GM12878 (cell line): ENCODE results near the gene KCTD19. TPM values are rescaled to one million over a fixed set of nuclear protein-coding genes. Genes with fewer than 3 reads are reported as not detected.

Experiments used
- ATAC-seq: fragments of 200-7000 bp; cut with Tn5 transposase; 3 replicates; pipeline ENCODE4 v1.9.1; 2020; ENCODE audit warnings: mild to moderate bottlenecking, moderate library complexity
- BruUV-seq: library from RNA; stranded (reverse); fragments of 400-500 nt; replicated peaks from 2 replicates; lab custom pipeline; 2021; lab: Mats Ljungman, UMichigan
- CTCF ChIA-PET: fragments of 300-600 bp; sonication (Branson Sonifier 250); formaldehyde crosslinking; extraction: SDS; loops from one replicate; lab custom pipeline; 2021; ENCODE audit warnings: inconsistent platforms; lab: Yijun Ruan, JAX
- POLR2A ChIA-PET: fragments of 350-600 bp; formaldehyde crosslinking; extraction: SDS; loops from one replicate; lab custom pipeline; 2021; ENCODE audit warnings: inconsistent platforms; lab: Charles Lee
- RAD21 ChIA-PET: fragments of 300-600 bp; sonication (Branson Sonifier 250); formaldehyde crosslinking; loops from one replicate; lab custom pipeline; 2023; ENCODE audit warnings: antibody characterized with exemption; ENCODE audit not compliant: unreplicated experiment; lab: Charles Lee
- SMC1A ChIA-PET: fragments of 300-600 bp; sonication (Branson Sonifier 250); formaldehyde crosslinking; loops from one replicate; lab custom pipeline; 2023; ENCODE audit not compliant: unreplicated experiment, uncharacterized antibody; lab: Charles Lee
- DNase-seq: peaks from one replicate; pipeline ENCODE4 v3.0.0-alpha.2; 2011; ENCODE audit warnings: low read depth, low spot score
- FAIRE-seq: peaks from 3 replicates; lab custom pipeline; 2011; peaks lifted over from hg19 to GRCh38; lab: Jason Lieb, UNC
- H2AFZ ChIP-seq: 2 replicates; pipeline ENCODE4 v1.6.0; 2011; ENCODE audit warnings: low read depth, low read length, control low read depth; ENCODE audit not compliant: control insufficient read depth
- H3K27ac ChIP-seq: 2 replicates; pipeline ENCODE4 v1.5.1; 2011; ENCODE audit warnings: control low read depth; ENCODE audit not compliant: control insufficient read depth, insufficient read depth
- H3K27me3 ChIP-seq, 2 experiments: replicated peaks in 1 of 2; 2 replicates each; pipeline versions ENCODE4 v1.6.0 to v1.6.1; 2011; ENCODE audit warnings: low read length in 1 of 2; ENCODE audit not compliant: control insufficient read depth in 2 of 2, insufficient read depth in 2 of 2
- H3K36me3 ChIP-seq, 2 experiments: 2 replicates each; pipeline ENCODE4 v1.5.1; 2011; ENCODE audit warnings: low read length in 1 of 2; ENCODE audit not compliant: control insufficient read depth in 2 of 2, insufficient read depth in 2 of 2
- H3K4me1 ChIP-seq: 2 replicates; pipeline ENCODE4 v1.6.1; 2011; ENCODE audit warnings: mild to moderate bottlenecking, low read length, moderate library complexity, mixed read lengths; ENCODE audit not compliant: control insufficient read depth, insufficient read depth
- H3K4me2 ChIP-seq: 2 replicates; pipeline ENCODE4 v1.6.0; 2011; ENCODE audit warnings: control low read depth; ENCODE audit not compliant: control insufficient read depth, insufficient read depth
- H3K4me3 ChIP-seq: fragments of 200-600 bp; sonication (generic); 2 replicates; pipeline ENCODE4 v1.5.1; 2016
- H3K79me2 ChIP-seq: 2 replicates; pipeline ENCODE4 v1.6.0; 2011; ENCODE audit warnings: low read length; ENCODE audit not compliant: control insufficient read depth, insufficient read depth
- H3K9ac ChIP-seq: 2 replicates; pipeline ENCODE4 v1.8.0; 2011; ENCODE audit warnings: low read length, control low read depth, mixed read lengths; ENCODE audit not compliant: control insufficient read depth, insufficient read depth
- H3K9me3 ChIP-seq: replicated peaks from 3 replicates; pipeline ENCODE4 v1.5.1; 2011; ENCODE audit warnings: mild to moderate bottlenecking, low read length; ENCODE audit not compliant: control insufficient read depth, insufficient read depth
- H4K20me1 ChIP-seq: 2 replicates; pipeline ENCODE4 v1.6.0; 2011; ENCODE audit not compliant: control insufficient read depth, insufficient read depth
- ASH2L ChIP-seq: fragments of 300-600, 200-600 bp; sonication (generic); IDR thresholded peaks from 2 replicates; pipeline ENCODE4 v1.6.1; 2017; ENCODE audit warnings: low read depth, mild to moderate bottlenecking, borderline replicate concordance
- ATF7 ChIP-seq: fragments of 450-650 bp; IDR thresholded peaks from 2 replicates; pipeline ENCODE4 v1.6.1; 2016; ENCODE audit warnings: low read depth, mild to moderate bottlenecking
- CEBPB ChIP-seq, 2 experiments: fragments of 150-350 bp in 1 of 2; IDR thresholded peaks; 2 replicates each; pipeline ENCODE4 v1.6.1; 2012 to 2014; ENCODE audit warnings: low read depth in 2 of 2, low read length in 2 of 2, borderline replicate concordance in 1 of 2, inconsistent platforms in 1 of 2
- CREB1 ChIP-seq: IDR thresholded peaks from 2 replicates; pipeline ENCODE4 v1.6.1; 2012; ENCODE audit warnings: low read depth, mild to moderate bottlenecking, inconsistent platforms
- FOS ChIP-seq: IDR thresholded peaks from 3 replicates; pipeline ENCODE4 v1.6.1; 2011; ENCODE audit warnings: borderline replicate concordance; ENCODE audit not compliant: insufficient read length; ENCODE audit errors: extremely low read depth
- KAT2A ChIP-seq: conservative IDR thresholded peaks from 2 replicates; pipeline ENCODE4 v1.6.1; 2011; ENCODE audit warnings: low read depth, low read length; ENCODE audit not compliant: control insufficient read depth
- KLF5 ChIP-seq: fragments of 450-650 bp; IDR thresholded peaks from 2 replicates; pipeline ENCODE4 v1.6.1; 2014; ENCODE audit warnings: mild to moderate bottlenecking; ENCODE audit not compliant: partially characterized antibody
- LARP7 ChIP-seq: fragments of 450-650 bp; IDR thresholded peaks from 2 replicates; pipeline ENCODE4 v1.6.1; 2017; ENCODE audit warnings: mild to moderate bottlenecking
- RAD21 ChIP-seq: IDR thresholded peaks from 2 replicates; pipeline ENCODE4 v1.6.1; 2011; ENCODE audit warnings: mild to moderate bottlenecking, low read depth, low read length, moderate library complexity; ENCODE audit not compliant: insufficient read depth
- SMAD1 ChIP-seq: fragments of 450-650 bp; IDR thresholded peaks from 2 replicates; pipeline ENCODE4 v1.6.1; 2018; ENCODE audit warnings: mild to moderate bottlenecking, low read depth; ENCODE audit not compliant: partially characterized antibody
- SMC3 ChIP-seq: IDR thresholded peaks from 2 replicates; pipeline ENCODE4 v1.6.1; 2011; ENCODE audit warnings: low read length, improper control_type of control experiment, borderline replicate concordance
- SRF ChIP-seq, 2 experiments: IDR thresholded peaks; 2 replicates each; pipeline ENCODE4 v1.6.1; 2011; ENCODE audit warnings: low read depth in 2 of 2, low read length in 2 of 2, mild to moderate bottlenecking in 1 of 2, moderate library complexity in 1 of 2
- SUZ12 ChIP-seq: fragments of 200-600 bp; sonication (generic); IDR thresholded peaks from one replicate; pipeline ENCODE4 v1.6.1; 2018; ENCODE audit warnings: antibody characterized with exemption, mild to moderate bottlenecking; ENCODE audit not compliant: unreplicated experiment
- TCF3 ChIP-seq: IDR thresholded peaks from 2 replicates; pipeline ENCODE4 v1.6.1; 2012; ENCODE audit warnings: low read depth, mild to moderate bottlenecking, low read length, borderline replicate concordance; ENCODE audit not compliant: insufficient read depth
- ZNF274 ChIP-seq: IDR thresholded peaks from one replicate; pipeline ENCODE4 v1.8.0; 2011; ENCODE audit not compliant: insufficient read length, insufficient read depth
- WGBS: methylation state at CpG from one replicate; pipeline ENCODE4 v1.1.6; 2016; ENCODE audit warnings: low lambda C conversion rate; ENCODE audit not compliant: insufficient replicate concordance, insufficient coverage; ENCODE audit errors: missing lambda C conversion rate; 5-methylcytosine and 5-hydroxymethylcytosine counted together
- in situ Hi-C: fragments of 300-500 bp; cut with MboI; formaldehyde crosslinking; loops from 9 replicates; pipeline ENCODE4 v1.14.3; 2018; ENCODE audit warnings: mixed read lengths
- intact Hi-C: fragments of 100-400 bp; cut with micrococcal nuclease; formaldehyde crosslinking; loops from one replicate; pipeline ENCODE4 v1.14.2; 2022; ENCODE audit not compliant: unreplicated experiment
- polyA plus RNA-seq, 11 experiments: library from polyadenylated mRNA; depleted of rRNA in 4 of 11; unstranded in 6 of 11; stranded (reverse) in 5 of 11; fragments of >200 nt; fragmentation: Nextera tagmentation in 4 of 11; fragmentation: Illumina TruSeq in 1 of 11; extraction: Ambion mirVana in 4 of 11; extraction: Trizol in 1 of 11; gene quantifications; 1 replicate in 1 of 11; 2 replicates in 10 of 11; pipeline versions ENCODE4 v1.2.1 to v1.2.3, GENCODE V29; 2011 to 2016; ENCODE audit warnings: inconsistent platforms in 2 of 11, missing spikeins in 2 of 11, low read depth in 1 of 11
- total RNA-seq, 4 experiments: library from RNA; depleted of rRNA in 3 of 4; stranded (reverse); fragments of >200 nt in 3 of 4; fragmentation: Illumina TruSeq in 1 of 4; extraction: Trizol in 1 of 4; gene quantifications; 2 replicates each; pipeline versions ENCODE4 v1.2.1 to v1.2.3, GENCODE V29; 2013 to 2021
- TF ChIP-seq, protein P1 (sequence below): fragments of 450-650 bp; IDR thresholded peaks from 2 replicates; pipeline ENCODE4 v1.6.1; 2016; ENCODE audit warnings: mild to moderate bottlenecking

Gene KCTD19
- total and polyA plus RNA-seq, 10 of the 15 experiments (the other 5 are each of a cell fraction or from before 2014, with no cell fraction given) = 1.6 to 8.9 (median 3.9) TPM

DNA sequence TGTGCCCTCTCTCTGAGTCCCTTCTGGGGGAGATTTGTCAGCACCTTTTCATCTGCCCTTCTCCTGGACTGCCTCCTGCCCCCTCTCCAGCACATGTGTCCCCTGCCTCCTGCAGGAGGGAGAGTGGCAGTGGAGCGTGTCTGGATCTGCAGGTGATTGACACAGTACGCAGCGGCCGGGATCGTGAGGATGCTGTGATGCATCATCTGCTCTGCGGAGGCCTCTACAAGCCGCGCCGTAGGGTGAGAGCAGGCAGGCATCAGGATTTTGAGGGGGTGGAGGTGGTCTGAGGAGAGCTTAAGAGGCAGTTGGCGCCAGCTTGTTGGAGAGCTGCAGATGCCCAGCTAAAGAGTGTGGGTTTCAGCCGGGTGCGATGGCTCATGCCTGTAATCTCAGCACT, 66.8 kb downstream of the KCTD19 start:
- DNase-seq = no peak
- ChIA-PET POLR2A (no interaction called here), RAD21 (interaction anchor here (0.7 to 2.5 kb wide), 9 partner anchors 12 to 254 kb away, joined by 3 to 73 read pairs (median 4); partner anchors contain the start of gene FHOD1), SMC1A (interaction anchor here (1.1 to 2.0 kb wide), 4 partner anchors 10 to 288 kb away, joined by 3 to 39 read pairs (median 6); partner anchors contain the start of gene FHOD1), CTCF (interaction anchor here (1.2 to 3.6 kb wide), 14 partner anchors 10 to 255 kb away, joined by 4 to 78 read pairs (median 6); partner anchors contain the start of genes FHOD1, PLEKHG4 and SLC9A5)
- Histone ChIP-seq H3K36me3 (no peaks in the 10 kb centered on the region; a peak in 1 of 4 replicates), H4K20me1 (no peaks in the 10 kb centered on the region), H3K4me3 (no peak overlapping the region), H3K9me3 (no peaks in the 10 kb centered on the region), H3K4me2 (no peak overlapping the region), H2AFZ (no peak overlapping the region), H3K27me3 (no peaks in the 10 kb centered on the region), H3K79me2 (no peaks in the 10 kb centered on the region), H3K9ac (no peak overlapping the region), H3K27ac (no peak overlapping the region), H3K4me1 (no peaks in the 10 kb centered on the region)
- FAIRE-seq = no peak
- no peak for ATAC-seq
- TF ChIP-seq, protein P1, sequence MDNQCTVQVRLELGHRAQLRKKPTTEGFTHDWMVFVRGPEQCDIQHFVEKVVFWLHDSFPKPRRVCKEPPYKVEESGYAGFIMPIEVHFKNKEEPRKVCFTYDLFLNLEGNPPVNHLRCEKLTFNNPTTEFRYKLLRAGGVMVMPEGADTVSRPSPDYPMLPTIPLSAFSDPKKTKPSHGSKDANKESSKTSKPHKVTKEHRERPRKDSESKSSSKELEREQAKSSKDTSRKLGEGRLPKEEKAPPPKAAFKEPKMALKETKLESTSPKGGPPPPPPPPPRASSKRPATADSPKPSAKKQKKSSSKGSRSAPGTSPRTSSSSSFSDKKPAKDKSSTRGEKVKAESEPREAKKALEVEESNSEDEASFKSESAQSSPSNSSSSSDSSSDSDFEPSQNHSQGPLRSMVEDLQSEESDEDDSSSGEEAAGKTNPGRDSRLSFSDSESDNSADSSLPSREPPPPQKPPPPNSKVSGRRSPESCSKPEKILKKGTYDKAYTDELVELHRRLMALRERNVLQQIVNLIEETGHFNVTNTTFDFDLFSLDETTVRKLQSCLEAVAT = no peak
- TF ChIP-seq KLF5 (no peak), RAD21 (no peak), SRF (IDR thresholded peaks at IDR 0.05; ENCODE audit: low read depth in 2 of 2, low read length in 2 of 2) (no peak), CREB1 (no peak), ASH2L (no peak), TCF3 (no peak), ZNF274 (no peak), CEBPB (IDR thresholded peaks at IDR 0.05; ENCODE audit: borderline replicate concordance in 1 of 2, low read depth in 2 of 2, low read length in 2 of 2) (no peak), FOS (no peak), KAT2A (no peak), LARP7 (no peak), SUZ12 (no peak), ATF7 (no peak), SMAD1 (no peak), SMC3 (no peak)
- 90% methylated on average over 12 of the region's 12 CpGs for WGBS
- no TSS peak for BruUV-seq
- intact Hi-C loops = loop anchor here (2.0 kb wide), 1 partner anchor 79 kb away; no protein-coding TSS in a partner anchor
- in situ Hi-C loops = no loop called here
